Retinal pigment epithelial cell (primary cell): ENCODE measurements around the gene TLE3.

ENCODE experiments used
- DNase-seq: peaks from one replicate; pipeline ENCODE4 v3.0.0-alpha.2; 2010; ENCODE audit warnings: low read depth
- H3K4me3 ChIP-seq: 2 replicates; pipeline ENCODE4 v1.5.1; 2011; ENCODE audit warnings: mild to moderate bottlenecking, low read length, control low read depth, moderate library complexity
- TF ChIP-seq, protein P1 (sequence below): conservative IDR thresholded peaks from 2 replicates; pipeline ENCODE4 v1.5.1; 2011; ENCODE audit warnings: low read depth, low read length, control low read depth, inconsistent platforms

TLE3 gene

GRCh38 chr15:70074380-70074779 is 23.3 kb downstream of the TLE3 start:
- H3K4me3 ChIP-seq, result no peak overlapping the region
- TF ChIP-seq, protein P1, sequence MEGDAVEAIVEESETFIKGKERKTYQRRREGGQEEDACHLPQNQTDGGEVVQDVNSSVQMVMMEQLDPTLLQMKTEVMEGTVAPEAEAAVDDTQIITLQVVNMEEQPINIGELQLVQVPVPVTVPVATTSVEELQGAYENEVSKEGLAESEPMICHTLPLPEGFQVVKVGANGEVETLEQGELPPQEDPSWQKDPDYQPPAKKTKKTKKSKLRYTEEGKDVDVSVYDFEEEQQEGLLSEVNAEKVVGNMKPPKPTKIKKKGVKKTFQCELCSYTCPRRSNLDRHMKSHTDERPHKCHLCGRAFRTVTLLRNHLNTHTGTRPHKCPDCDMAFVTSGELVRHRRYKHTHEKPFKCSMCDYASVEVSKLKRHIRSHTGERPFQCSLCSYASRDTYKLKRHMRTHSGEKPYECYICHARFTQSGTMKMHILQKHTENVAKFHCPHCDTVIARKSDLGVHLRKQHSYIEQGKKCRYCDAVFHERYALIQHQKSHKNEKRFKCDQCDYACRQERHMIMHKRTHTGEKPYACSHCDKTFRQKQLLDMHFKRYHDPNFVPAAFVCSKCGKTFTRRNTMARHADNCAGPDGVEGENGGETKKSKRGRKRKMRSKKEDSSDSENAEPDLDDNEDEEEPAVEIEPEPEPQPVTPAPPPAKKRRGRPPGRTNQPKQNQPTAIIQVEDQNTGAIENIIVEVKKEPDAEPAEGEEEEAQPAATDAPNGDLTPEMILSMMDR, result no peak
- DNase-seq, result no peak

DNA sequence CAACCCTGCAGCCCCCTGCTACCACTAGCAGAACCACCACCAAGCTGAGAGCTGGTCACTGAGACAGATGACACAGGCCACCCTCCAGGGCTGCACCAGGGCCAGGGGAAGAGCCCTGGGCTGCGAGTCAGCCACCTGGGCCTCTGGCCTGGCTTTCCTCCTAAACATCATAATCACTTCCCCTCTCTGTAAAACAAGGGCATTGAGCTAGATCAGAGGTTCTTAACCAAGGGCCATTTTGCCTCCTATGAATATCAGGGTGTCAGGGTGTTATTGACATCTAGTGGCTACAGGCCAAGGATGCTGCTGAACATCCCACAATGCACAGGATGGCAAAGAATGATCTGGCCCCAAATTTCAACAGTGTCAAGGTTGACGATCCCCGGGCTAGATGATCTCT is 25.2 kb downstream of the TLE3 start:
- no peak overlapping the region for H3K4me3 ChIP-seq
- TF ChIP-seq, protein P1, result no peak
- no peak for DNase-seq

DNA sequence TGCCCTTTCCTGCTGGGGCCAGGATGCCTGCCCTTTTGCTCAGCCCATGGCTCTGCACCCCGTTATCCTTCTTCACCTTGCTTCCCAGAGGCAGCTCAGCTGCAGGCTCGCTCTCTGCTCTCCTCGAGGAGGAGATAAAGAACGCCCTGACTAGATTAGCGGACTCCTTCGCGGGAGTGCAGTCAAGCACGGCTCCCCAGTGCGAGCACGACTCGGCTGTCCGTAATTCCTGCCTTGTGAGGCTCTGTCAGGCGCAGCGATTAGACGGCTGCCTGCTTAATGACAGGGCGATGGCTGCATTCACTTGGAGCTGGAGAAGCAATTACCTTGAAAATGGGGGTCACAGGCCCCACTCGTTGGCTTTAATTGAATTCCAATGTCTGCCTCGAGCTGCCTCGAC is 25.9 kb downstream of the TLE3 start:
- TF ChIP-seq, protein P1, result no peak
- DNase-seq, result peak; percentile 62
- no peak overlapping the region for H3K4me3 ChIP-seq

DNA sequence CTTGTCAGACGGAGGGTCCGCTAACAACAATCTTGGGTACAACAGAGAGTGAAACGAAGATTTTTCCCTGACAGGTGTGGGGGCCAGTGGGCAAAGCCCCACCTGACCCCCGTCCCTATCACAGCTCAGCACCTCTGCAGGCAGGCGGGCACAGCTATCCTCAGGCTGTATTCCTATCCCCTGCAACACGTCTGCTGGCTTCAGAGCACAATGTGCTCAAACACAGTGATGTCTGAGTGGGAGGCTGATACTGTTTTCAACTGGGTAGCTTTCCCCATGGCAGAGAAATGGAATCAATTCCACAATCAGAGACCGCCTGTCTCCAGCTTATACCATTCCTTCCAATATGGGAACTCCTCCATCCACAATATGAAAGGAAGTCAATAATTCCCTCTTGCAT is 28.0 kb downstream of the TLE3 start:
- H3K4me3 ChIP-seq, result no peak overlapping the region
- DNase-seq, result no peak
- TF ChIP-seq, protein P1, result no peak

DNA sequence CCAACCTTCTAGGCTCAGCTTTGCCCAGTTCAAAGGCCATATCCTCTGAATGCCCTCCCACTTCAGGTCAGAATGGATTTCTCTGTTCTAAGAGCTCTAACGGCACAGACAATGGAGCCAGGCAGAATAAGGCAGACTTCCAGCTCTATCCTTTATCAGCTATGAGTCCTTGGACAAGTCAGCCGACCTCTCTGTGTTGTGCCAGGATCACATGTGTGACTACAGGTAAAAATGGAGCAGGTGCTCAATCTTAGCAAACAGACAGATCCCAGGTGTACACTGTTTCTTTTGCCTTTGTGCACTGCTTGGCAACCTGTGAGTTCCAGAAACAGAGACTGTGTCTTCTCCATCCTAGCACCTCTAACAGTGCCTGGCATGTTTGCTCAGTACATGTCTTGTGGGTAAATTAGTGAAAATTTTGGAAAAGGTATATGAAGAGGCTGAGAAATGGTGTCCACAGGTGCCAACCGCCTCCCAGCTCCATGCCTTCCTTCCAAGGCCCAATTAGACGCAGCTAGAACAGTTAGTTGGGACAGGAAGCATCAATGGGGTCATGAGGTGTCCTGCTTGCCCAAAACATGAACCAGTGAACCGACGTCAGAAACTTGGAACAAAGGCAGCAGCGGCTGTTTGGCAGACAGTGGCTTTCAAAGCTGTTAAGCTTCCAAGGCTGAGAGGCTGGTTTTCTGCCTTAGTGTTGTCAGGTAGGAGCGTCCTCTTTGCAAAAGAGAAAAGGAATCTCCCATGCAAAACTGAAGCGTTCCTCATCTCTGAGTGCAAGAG is 28.7 kb downstream of the TLE3 start:
- H3K4me3 ChIP-seq, result no peak overlapping the region
- no peak for DNase-seq
- TF ChIP-seq, protein P1, result no peak

DNA sequence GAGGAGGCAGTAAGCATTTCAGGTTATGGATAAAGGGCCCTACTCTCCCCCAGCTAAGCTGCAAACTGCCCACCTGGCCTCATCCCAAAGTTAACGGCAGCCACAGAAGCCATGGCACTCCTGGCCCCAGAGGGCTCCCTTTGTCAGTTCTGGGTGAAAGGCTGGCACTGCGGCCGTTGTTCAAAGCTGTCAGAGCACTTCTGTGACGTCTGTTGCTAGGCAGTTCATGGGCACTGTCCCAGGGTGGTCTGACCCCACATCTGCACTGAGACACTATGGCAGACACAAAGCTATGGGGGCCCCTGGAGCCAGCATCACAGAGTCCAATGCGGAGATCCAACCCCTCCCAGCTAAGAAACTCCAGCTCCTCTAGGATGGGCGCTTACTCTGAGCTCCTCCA is 30.0 kb downstream of the TLE3 start:
- no peak for DNase-seq

DNA sequence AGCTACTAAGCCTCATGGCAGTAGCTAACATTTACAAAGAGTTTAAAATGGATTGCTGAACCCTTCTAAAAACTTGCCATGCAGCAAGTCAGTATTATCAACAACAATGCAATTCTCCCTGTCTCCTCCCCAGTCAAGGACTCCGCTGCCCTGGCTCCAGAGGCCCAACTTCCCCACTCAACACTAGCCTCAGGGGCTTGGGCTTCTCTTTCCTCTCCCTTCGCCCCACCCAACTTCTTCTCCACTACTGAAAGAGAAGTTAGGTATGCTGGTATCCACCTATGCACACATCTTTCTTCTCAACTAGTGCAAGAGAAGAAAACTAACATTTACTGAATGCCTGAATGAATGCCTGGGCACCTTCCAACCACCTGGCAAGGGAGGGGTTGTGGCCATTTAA is 30.7 kb downstream of the TLE3 start:
- TF ChIP-seq, protein P1, result no peak
- no peak overlapping the region for H3K4me3 ChIP-seq
- DNase-seq, result no peak

More for the DNA sequence above, 30.0 kb downstream of the TLE3 start:
- TF ChIP-seq, protein P1, result no peak
- H3K4me3 ChIP-seq, result no peak overlapping the region
